K562 (cell line): Measurements from ENCODE around the gene BCL11A. TPM values are rescaled to one million over a fixed set of nuclear protein-coding genes. Genes with fewer than 3 reads are reported as not detected.

ENCODE experiments used
- ATAC-seq: fragments of 200-7000 bp; cut with Tn5 transposase; 3 replicates; pipeline ENCODE4 v1.9.1; 2020; ENCODE audit warnings: moderate library complexity
- BruUV-seq: library from RNA; stranded (reverse); fragments of 400-500 nt; replicated peaks from 2 replicates; lab custom pipeline; 2021; lab: Mats Ljungman, UMichigan
- CTCF ChIA-PET: fragments of 300-600 bp; formaldehyde crosslinking; extraction: SDS; loops from one replicate; lab custom pipeline; 2021; ENCODE audit warnings: low intra/inter-chr PET ratio; lab: Yijun Ruan, JAX
- POLR2A ChIA-PET: fragments of 300-600, 350-650 bp; sonication (Branson Sonifier 250); formaldehyde crosslinking; extraction: SDS; loops from one replicate; lab custom pipeline; 2021; ENCODE audit warnings: antibody characterized with exemption, inconsistent platforms; lab: Yijun Ruan, JAX
- DNase-seq, 4 experiments: peaks; one replicate each; pipeline versions ENCODE4 v3.0.0 to v3.0.0-alpha.2; 2011 to 2018; ENCODE audit warnings: low spot score in 3 of 4, mixed read lengths in 3 of 4; ENCODE audit errors: extremely low read depth in 1 of 4
- FAIRE-seq: peaks from 2 replicates; lab custom pipeline; 2011; peaks lifted over from hg19 to GRCh38; lab: Jason Lieb, UNC
- H2AFZ ChIP-seq: 2 replicates; pipeline ENCODE4 v1.6.0; 2011; ENCODE audit warnings: low read depth, low read length, control low read depth, inconsistent platforms
- H3K27ac ChIP-seq: fragments of 200-600 bp; 3 replicates; pipeline ENCODE4 v1.8.0; 2011; ENCODE audit warnings: low read depth, mild to moderate bottlenecking, control low read depth, inconsistent platforms, low read length, moderate library complexity, mixed read lengths; ENCODE audit errors: extremely low read depth
- H3K27me3 ChIP-seq, 2 experiments: fragments of 300-600 bp in 1 of 2; 2 replicates in 1 of 2; 3 replicates in 1 of 2; pipeline versions ENCODE4 v1.6.0 to v1.8.0; 2011; ENCODE audit warnings: inconsistent platforms in 2 of 2, low read length in 2 of 2, mild to moderate bottlenecking in 1 of 2, mixed read lengths in 1 of 2, moderate library complexity in 1 of 2; ENCODE audit not compliant: control insufficient read depth in 2 of 2, insufficient read depth in 2 of 2
- H3K36me3 ChIP-seq: fragments of 300-600 bp; 3 replicates; pipeline ENCODE4 v1.8.0; 2011; ENCODE audit warnings: mild to moderate bottlenecking, low read length, inconsistent platforms; ENCODE audit not compliant: control insufficient read depth, insufficient read depth
- H3K4me1 ChIP-seq, 2 experiments: fragments of 200-600 bp in 1 of 2; replicated peaks in 1 of 2; 2 replicates in 1 of 2; 3 replicates in 1 of 2; pipeline versions ENCODE4 v1.5.1 to v1.8.0; 2011; ENCODE audit warnings: inconsistent platforms in 2 of 2, low read length in 2 of 2, mild to moderate bottlenecking in 1 of 2, mixed read lengths in 1 of 2, moderate library complexity in 1 of 2; ENCODE audit not compliant: control insufficient read depth in 2 of 2, insufficient read depth in 2 of 2
- H3K4me2 ChIP-seq: 2 replicates; pipeline ENCODE4 v1.6.1; 2011; ENCODE audit warnings: low read length, control low read depth, inconsistent platforms, mixed read lengths; ENCODE audit not compliant: insufficient read depth
- H3K4me3 ChIP-seq: fragments of 200-600 bp; sonication (generic), shearing (Covaris generic); 2 replicates; pipeline ENCODE4 v1.5.1; 2016; ENCODE audit warnings: control low read depth, inconsistent platforms
- H3K79me2 ChIP-seq: fragments of 200-600 bp; 3 replicates; pipeline ENCODE4 v1.8.0; 2011; ENCODE audit warnings: low read length, inconsistent platforms; ENCODE audit not compliant: control insufficient read depth, insufficient read depth
- H3K9ac ChIP-seq, 2 experiments: 2 replicates each; pipeline versions ENCODE4 v1.6.0 to v1.6.1; 2011; ENCODE audit warnings: low read depth in 2 of 2, low read length in 2 of 2, control low read depth in 1 of 2, inconsistent platforms in 1 of 2, mild to moderate bottlenecking in 1 of 2, mixed read lengths in 1 of 2; ENCODE audit not compliant: insufficient read depth in 1 of 2
- H3K9me1 ChIP-seq: one replicate; pipeline ENCODE4 v1.6.0; 2011; ENCODE audit warnings: inconsistent platforms, mild to moderate bottlenecking, low read length, moderate library complexity; ENCODE audit not compliant: control insufficient read depth, insufficient read depth
- H3K9me3 ChIP-seq: replicated peaks from 2 replicates; pipeline ENCODE4 v1.5.1; 2011; ENCODE audit warnings: low read depth, low read length, inconsistent platforms; ENCODE audit not compliant: control insufficient read depth, insufficient read depth
- H4K20me1 ChIP-seq: replicated peaks from 2 replicates; pipeline ENCODE4 v1.6.1; 2011; ENCODE audit warnings: low read length, inconsistent platforms, mixed read lengths; ENCODE audit not compliant: control insufficient read depth, insufficient read depth
- BRF1 ChIP-seq: IDR thresholded peaks from 3 replicates; pipeline ENCODE4 v1.6.1; 2011; ENCODE audit warnings: borderline replicate concordance, mild to moderate bottlenecking; ENCODE audit not compliant: insufficient read length; ENCODE audit errors: extremely low read depth
- CBX8 ChIP-seq: fragments of 200-600 bp; sonication (generic); IDR thresholded peaks from 2 replicates; pipeline ENCODE4 v1.6.1; 2012; ENCODE audit warnings: borderline replicate concordance, mixed run types, low read depth, mild to moderate bottlenecking, moderate library complexity, mixed read lengths, low read length, control low read depth, inconsistent platforms; ENCODE audit not compliant: poor library complexity, severe bottlenecking; ENCODE audit errors: extremely low read depth
- DACH1 ChIP-seq: fragments of 450-650 bp; IDR thresholded peaks from 2 replicates; pipeline ENCODE4 v1.6.1; 2018; ENCODE audit not compliant: partially characterized antibody
- GATAD2B ChIP-seq: fragments of 450-650 bp; IDR thresholded peaks from 2 replicates; pipeline ENCODE4 v1.6.1; 2017; ENCODE audit warnings: mild to moderate bottlenecking, borderline replicate concordance
- HDAC1 ChIP-seq, 2 experiments: fragments of 450-650 bp; IDR thresholded peaks; 2 replicates each; pipeline ENCODE4 v1.6.1; 2016 to 2017; ENCODE audit warnings: inconsistent platforms in 1 of 2, mild to moderate bottlenecking in 1 of 2, moderate library complexity in 1 of 2
- HNRNPUL1 ChIP-seq: fragments of 200-400 bp; formaldehyde crosslinking; IDR thresholded peaks from 2 replicates; pipeline ENCODE4 v1.6.1; 2017; ENCODE audit warnings: low read length
- NCOA4 ChIP-seq: fragments of 450-650 bp; IDR thresholded peaks from 2 replicates; pipeline ENCODE4 v1.6.1; 2018; ENCODE audit warnings: mild to moderate bottlenecking; ENCODE audit not compliant: partially characterized antibody
- PCBP1 ChIP-seq: fragments of 200-400 bp; formaldehyde crosslinking; IDR thresholded peaks from 2 replicates; pipeline ENCODE4 v1.6.1; 2018; ENCODE audit warnings: mild to moderate bottlenecking, low read depth, low read length; ENCODE audit not compliant: poor library complexity, severe bottlenecking
- PHF20 ChIP-seq: fragments of 450-650 bp; IDR thresholded peaks from 2 replicates; pipeline ENCODE4 v1.6.1; 2018; ENCODE audit not compliant: partially characterized antibody
- RHOXF2B ChIP-seq: fragments of 250-450 bp; sonication (Bioruptor Pico); conservative IDR thresholded peaks from 2 replicates; pipeline ENCODE4 v1.5.1; 2021
- SAFB ChIP-seq: fragments of 200-400 bp; formaldehyde crosslinking; IDR thresholded peaks from 2 replicates; pipeline ENCODE4 v1.6.1; 2017; ENCODE audit warnings: low read depth, low read length, borderline replicate concordance
- SNRNP70 ChIP-seq: fragments of 200-400 bp; formaldehyde crosslinking; optimal IDR thresholded peaks from 2 replicates; pipeline ENCODE3; 2017; ENCODE audit warnings: low read depth, low read length
- TBP ChIP-seq: optimal IDR thresholded peaks from 2 replicates; pipeline ENCODE3; 2011; ENCODE audit warnings: low read depth, low read length, improper control_type of control experiment
- TCF7L2 ChIP-seq: fragments of 150-350 bp; IDR thresholded peaks from 2 replicates; pipeline ENCODE4 v1.6.1; 2016; ENCODE audit warnings: low read depth, mild to moderate bottlenecking, low read length, moderate library complexity
- ZNF436 ChIP-seq: fragments of 250-450, 450-650 bp; sonication (Bioruptor Pico); formaldehyde crosslinking; IDR thresholded peaks from 2 replicates; pipeline ENCODE4 v1.7.0; 2020; ENCODE audit warnings: mild to moderate bottlenecking
- ZNF668 ChIP-seq: fragments of 250-450 bp; sonication (Bioruptor Pico); IDR thresholded peaks from 2 replicates; pipeline ENCODE4 v1.8.0; 2022; ENCODE audit warnings: mild to moderate bottlenecking, inconsistent platforms
- WGBS: fragments of 100-300 bp; shearing (Covaris generic); methylation state at CpG from one replicate; pipeline ENCODE4 v1.1.6; 2016; ENCODE audit warnings: low coverage, mixed read lengths; ENCODE audit not compliant: insufficient coverage; ENCODE audit errors: missing lambda C conversion rate; 5-methylcytosine and 5-hydroxymethylcytosine counted together
- in situ Hi-C: fragments of 300-500 bp; cut with MboI; formaldehyde crosslinking; loops from 4 replicates; pipeline ENCODE4 v1.15.0; 2018; ENCODE audit warnings: inconsistent platforms, mixed read lengths
- intact Hi-C: fragments of 100-400 bp; cut with micrococcal nuclease; formaldehyde crosslinking; loops from 2 replicates; pipeline ENCODE4 v1.14.2; 2022
- polyA plus RNA-seq, 8 experiments: library from polyadenylated mRNA; depleted of rRNA in 4 of 8; stranded (reverse) in 5 of 8; unstranded in 3 of 8; fragments of >200 nt; fragmentation: Nextera tagmentation in 2 of 8; fragmentation: Illumina TruSeq in 1 of 8; extraction: Ambion mirVana in 2 of 8; extraction: Trizol in 1 of 8; gene quantifications; 2 replicates each; pipeline versions ENCODE4 v1.2.1 to v1.2.3, GENCODE V29; 2011 to 2014; ENCODE audit warnings: inconsistent platforms in 1 of 8, missing spikeins in 1 of 8
- total RNA-seq, 7 experiments: library from RNA; depleted of rRNA in 6 of 7; stranded (reverse); fragments of >200 nt in 6 of 7; fragmentation: Illumina TruSeq in 2 of 7; extraction: Trizol in 2 of 7; gene quantifications; 2 replicates each; pipeline versions ENCODE4 v1.2.1 to v1.2.3, GENCODE V29; 2011 to 2021; ENCODE audit warnings: low replicate concordance in 1 of 7
- TF ChIP-seq, protein P1 (sequence below): IDR thresholded peaks from 2 replicates; pipeline ENCODE4 v1.6.1; 2014; ENCODE audit warnings: antibody characterized with exemption
- TF ChIP-seq, protein P2 (sequence below), 3 experiments: IDR thresholded peaks in 2 of 3; conservative IDR thresholded peaks in 1 of 3; 2 replicates each; pipeline ENCODE4 v1.5.1; 2011 to 2012; ENCODE audit warnings: low read length in 3 of 3, mild to moderate bottlenecking in 3 of 3, control low read depth in 2 of 3, improper control_type of control experiment in 1 of 3, inconsistent platforms in 1 of 3, low read depth in 1 of 3, mixed read lengths in 1 of 3, moderate library complexity in 1 of 3; ENCODE audit not compliant: insufficient read depth in 2 of 3

Gene BCL11A
- total and polyA plus RNA-seq, 9 of the 15 experiments (the other 6 are each of a cell fraction or from before 2014, with no cell fraction given), result 0.13 TPM; not detected in 8

GRCh38 chr2:60489289-60489688 lies 64.2 kb downstream of the BCL11A start:
- 0% methylated on average over 4 of the region's 4 CpGs for WGBS
- ATAC-seq, result no peak
- H2AFZ ChIP-seq, result no peak overlapping the region
- H3K36me3 ChIP-seq, result no peaks in the 10 kb centered on the region
- H3K9ac ChIP-seq, result no peak overlapping the region
- ChIA-PET POLR2A (interaction anchor here (1.4 kb wide), 1 partner anchor 39 kb away, joined by 3 read pairs; no protein-coding TSS in a partner anchor), CTCF (no interaction called here)
- no TSS peak for BruUV-seq
- no peaks in the 10 kb centered on the region for H3K79me2 ChIP-seq
- H3K4me3 ChIP-seq, result no peak overlapping the region
- no peak overlapping the region for H3K4me2 ChIP-seq
- peaks cover 0 to 7% of the 10 kb centered on the region in 2 experiments; a peak in 3 of 5 replicates for H3K27me3 ChIP-seq
- in situ Hi-C loops, result no loop called here
- H3K9me3 ChIP-seq, result no peaks in the 10 kb centered on the region
- H3K4me1 ChIP-seq, result no peaks in the 10 kb centered on the region
- H3K9me1 ChIP-seq, result no peaks in the 10 kb centered on the region
- no peak for FAIRE-seq
- H3K27ac ChIP-seq, result no peak overlapping the region
- intact Hi-C loops, result no loop called here
- H4K20me1 ChIP-seq, result no peaks in the 10 kb centered on the region
- DNase-seq, result no peak
- TF ChIP-seq HNRNPUL1, result no peak
- TF ChIP-seq PHF20, result no peak
- TF ChIP-seq, protein P1, sequence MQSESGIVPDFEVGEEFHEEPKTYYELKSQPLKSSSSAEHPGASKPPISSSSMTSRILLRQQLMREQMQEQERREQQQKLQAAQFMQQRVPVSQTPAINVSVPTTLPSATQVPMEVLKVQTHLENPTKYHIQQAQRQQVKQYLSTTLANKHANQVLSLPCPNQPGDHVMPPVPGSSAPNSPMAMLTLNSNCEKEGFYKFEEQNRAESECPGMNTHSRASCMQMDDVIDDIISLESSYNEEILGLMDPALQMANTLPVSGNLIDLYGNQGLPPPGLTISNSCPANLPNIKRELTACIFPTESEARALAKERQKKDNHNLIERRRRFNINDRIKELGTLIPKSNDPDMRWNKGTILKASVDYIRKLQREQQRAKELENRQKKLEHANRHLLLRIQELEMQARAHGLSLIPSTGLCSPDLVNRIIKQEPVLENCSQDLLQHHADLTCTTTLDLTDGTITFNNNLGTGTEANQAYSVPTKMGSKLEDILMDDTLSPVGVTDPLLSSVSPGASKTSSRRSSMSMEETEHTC, result no peak
- TF ChIP-seq HDAC1 (IDR thresholded peaks at IDR 0.05), result no peak
- TF ChIP-seq PCBP1, result no peak
- no peak for TF ChIP-seq BRF1
- no peak for TF ChIP-seq TBP
- TF ChIP-seq ZNF668 (CRISPR knock-in tag), result no peak
- no peak for TF ChIP-seq GATAD2B
- no peak for TF ChIP-seq NCOA4
- TF ChIP-seq, protein P2, sequence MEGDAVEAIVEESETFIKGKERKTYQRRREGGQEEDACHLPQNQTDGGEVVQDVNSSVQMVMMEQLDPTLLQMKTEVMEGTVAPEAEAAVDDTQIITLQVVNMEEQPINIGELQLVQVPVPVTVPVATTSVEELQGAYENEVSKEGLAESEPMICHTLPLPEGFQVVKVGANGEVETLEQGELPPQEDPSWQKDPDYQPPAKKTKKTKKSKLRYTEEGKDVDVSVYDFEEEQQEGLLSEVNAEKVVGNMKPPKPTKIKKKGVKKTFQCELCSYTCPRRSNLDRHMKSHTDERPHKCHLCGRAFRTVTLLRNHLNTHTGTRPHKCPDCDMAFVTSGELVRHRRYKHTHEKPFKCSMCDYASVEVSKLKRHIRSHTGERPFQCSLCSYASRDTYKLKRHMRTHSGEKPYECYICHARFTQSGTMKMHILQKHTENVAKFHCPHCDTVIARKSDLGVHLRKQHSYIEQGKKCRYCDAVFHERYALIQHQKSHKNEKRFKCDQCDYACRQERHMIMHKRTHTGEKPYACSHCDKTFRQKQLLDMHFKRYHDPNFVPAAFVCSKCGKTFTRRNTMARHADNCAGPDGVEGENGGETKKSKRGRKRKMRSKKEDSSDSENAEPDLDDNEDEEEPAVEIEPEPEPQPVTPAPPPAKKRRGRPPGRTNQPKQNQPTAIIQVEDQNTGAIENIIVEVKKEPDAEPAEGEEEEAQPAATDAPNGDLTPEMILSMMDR (IDR thresholded peaks at IDR 0.05 in 2 of 3, conservative IDR thresholded peaks at IDR 0.05 in 1 of 3; ENCODE audit: insufficient read depth in 2 of 3, low read depth in 1 of 3, low read length in 3 of 3), result no peak
- no peak for TF ChIP-seq TCF7L2
- TF ChIP-seq CBX8, result no peak
- TF ChIP-seq DACH1, result no peak
- TF ChIP-seq ZNF436 (CRISPR knock-in tag), result no peak
- TF ChIP-seq SAFB, result no peak
- TF ChIP-seq RHOXF2B, result no peak
- no peak for TF ChIP-seq SNRNP70
- TF ChIP-seq, all 486 proteins: peak for 0
